Activated CD4-positive, alpha-beta T cell treated with anti-CD3 and anti-CD28 coated beads for 36 hours (primary cell): ENCODE measurements around the gene CDC42BPG. TPM values are rescaled to one million over a fixed set of nuclear protein-coding genes. Genes with fewer than 3 reads are reported as not detected.
"Not testable (repeated sequence)": the region's sequence is repeated elsewhere in the genome, so short reads cannot be mapped to it uniquely, and the experiment has no call there.

Experiments
- ATAC-seq: fragments of 200-7000 bp; cut with Tn5 transposase; one replicate; pipeline ENCODE4 v1.10.0; 2021; ENCODE audit warnings: mild to moderate bottlenecking, moderate library complexity
- CTCF ChIA-PET: fragments of 350-600 bp; sonication (Branson Sonifier 250); formaldehyde crosslinking; loops from one replicate; lab custom pipeline; 2021; ENCODE audit warnings: antibody characterized with exemption; lab: Charles Lee
- POLR2A ChIA-PET: fragments of 350-600 bp; sonication (Branson Sonifier 250); formaldehyde crosslinking; loops from one replicate; lab custom pipeline; 2021; ENCODE audit warnings: antibody characterized with exemption, inconsistent platforms; lab: Charles Lee
- DNase-seq: peaks from one replicate; pipeline ENCODE4 v3.0.0-alpha.2; 2020
- H3K27ac Mint-ChIP-seq: one replicate; pipeline ENCODE4 v1.8.0; 2021; ENCODE audit warnings: mixed read lengths
- H3K27me3 Mint-ChIP-seq: one replicate; pipeline ENCODE4 v1.8.0; 2021; ENCODE audit warnings: mixed read lengths
- H3K36me3 Mint-ChIP-seq: one replicate; pipeline ENCODE4 v1.8.0; 2021; ENCODE audit warnings: low read depth, mixed read lengths
- H3K4me1 Mint-ChIP-seq: one replicate; pipeline ENCODE4 v1.8.0; 2021; ENCODE audit warnings: mixed read lengths
- H3K4me3 Mint-ChIP-seq: one replicate; pipeline ENCODE4 v1.8.0; 2021; ENCODE audit warnings: mild to moderate bottlenecking, moderate library complexity, mixed read lengths
- H3K9me3 Mint-ChIP-seq: one replicate; pipeline ENCODE4 v1.8.0; 2021; ENCODE audit warnings: low read depth, mixed read lengths
- intact Hi-C, 2 experiments: fragments of 100-400 bp; cut with DNase I in 1 of 2; cut with micrococcal nuclease in 1 of 2; formaldehyde crosslinking; loops; one replicate each; pipeline versions ENCODE4 v1.14.2 to v1.15.1; 2022 to 2024; cut with DNase I, micrococcal nuclease
- total RNA-seq, 2 experiments: library from RNA; stranded (reverse); gene quantifications; one replicate each; pipeline ENCODE4 v1.2.3, GENCODE V29; 2021

CDC42BPG gene
- total RNA-seq, 2 experiments from 2014 or later: 0.28 to 0.39 TPM

GRCh38 chr11:64817476-64817875 lies 27.0 kb downstream of the CDC42BPG start:
- H3K4me1 Mint-ChIP-seq: no peaks in the 10 kb centered on the region
- H3K27ac Mint-ChIP-seq: no peak overlapping the region

GRCh38 chr11:64815433-64815832 lies 29.0 kb downstream of the CDC42BPG start:
- DNase-seq, POLR2A ChIA-PET, intact Hi-C loops, H3K9me3 Mint-ChIP-seq, H3K4me1 Mint-ChIP-seq, H3K4me3 Mint-ChIP-seq, ATAC-seq, H3K27ac Mint-ChIP-seq, H3K27me3 Mint-ChIP-seq, H3K36me3 Mint-ChIP-seq: not testable (repeated sequence)
- CTCF ChIA-PET: interaction anchor here (0.6 kb wide), 1 partner anchor 205 kb away, joined by 3 read pairs; no protein-coding TSS in a partner anchor

More at GRCh38 chr11:64817476-64817875, 27.0 kb downstream of the CDC42BPG start:
- no peaks in the 10 kb centered on the region for H3K9me3 Mint-ChIP-seq
- ChIA-PET CTCF (no interaction called here), POLR2A (interaction anchor here (0.6 kb wide), 1 partner anchor 9 kb away, joined by 4 read pairs; no protein-coding TSS in a partner anchor)
- H3K27me3 Mint-ChIP-seq: no peaks in the 10 kb centered on the region
- H3K4me3 Mint-ChIP-seq: no peak overlapping the region
- H3K36me3 Mint-ChIP-seq: no peaks in the 10 kb centered on the region
- intact Hi-C loops: no loop called here
- DNase-seq: no peak
- ATAC-seq: no peak

- ChIA-PET POLR2A (interaction anchor here (0.5 kb wide), 1 partner anchor 607 kb away, joined by 3 read pairs; no protein-coding TSS in a partner anchor), CTCF (no interaction called here)
- intact Hi-C loops: no loop called here
- Mint-ChIP-seq H3K4me1 (peaks cover 6% of the 10 kb centered on the region), H3K9me3 (no peaks in the 10 kb centered on the region), H3K27me3 (no peaks in the 10 kb centered on the region), H3K4me3 (no peak overlapping the region), H3K36me3 (peaks cover under 1% of the 10 kb centered on the region), H3K27ac (no peak overlapping the region)
- no peak for ATAC-seq
- no peak for DNase-seq
Observed at GRCh38 chr11:64814712-64815187, 29.7 kb downstream of the CDC42BPG start.

GRCh38 chr11:64813826-64814225 lies 30.6 kb downstream of the CDC42BPG start:
- ChIA-PET POLR2A (no interaction called here), CTCF (interaction anchor here (0.5 to 1.2 kb wide), 2 partner anchors 26 to 898 kb away, joined by 3 read pairs; no protein-coding TSS in a partner anchor)
- Mint-ChIP-seq H3K4me3 (no peak overlapping the region), H3K27me3 (no peaks in the 10 kb centered on the region), H3K27ac (no peak overlapping the region), H3K4me1 (peaks cover 13% of the 10 kb centered on the region), H3K9me3 (no peaks in the 10 kb centered on the region), H3K36me3 (peaks cover 3% of the 10 kb centered on the region)
- ATAC-seq: no peak
- intact Hi-C loops: no loop called here
- no peak for DNase-seq

GRCh38 chr11:64810891-64811272 lies 33.6 kb downstream of the CDC42BPG start:
- Mint-ChIP-seq H3K4me3 (peak overlapping the region; percentile 93), H3K9me3 (no peaks in the 10 kb centered on the region), H3K27ac (peak overlapping the region; percentile 85), H3K27me3 (no peaks in the 10 kb centered on the region), H3K4me1 (peaks cover 21% of the 10 kb centered on the region), H3K36me3 (peaks cover 7% of the 10 kb centered on the region)
- peak; percentile 43 for ATAC-seq
- intact Hi-C loops: loop anchor here (1.0 to 2.0 kb wide), 10 partner anchors 32 to 306 kb away; partner anchors contain the start of genes ATG2A (in 1 of the 2), CDCA5 (in 1 of the 2), EHD1 (in 1 of the 2) and PPP2R5B (in 1 of the 2)
- POLR2A ChIA-PET: interaction anchor here (0.6 to 1.1 kb wide), 7 partner anchors 16 to 762 kb away, joined by 3 to 7 read pairs (median 3); partner anchors contain the start of genes FAM89B and SF1
- CTCF ChIA-PET: interaction anchor here (0.6 to 1.8 kb wide), 7 partner anchors 13 to 219 kb away, joined by 3 to 7 read pairs (median 4); partner anchors contain the start of genes CDC42BPG and SF1
- no peak for DNase-seq

- peaks cover 21% of the 10 kb centered on the region for H3K4me1 Mint-ChIP-seq
- ATAC-seq (peak; percentile 95), DNase-seq (peak; percentile 92)
- no peaks in the 10 kb centered on the region for H3K9me3 Mint-ChIP-seq
- H3K4me3 Mint-ChIP-seq: peak within 1 kb of the TSS; percentile 93
- POLR2A ChIA-PET: interaction anchor here (0.6 to 1.1 kb wide), 7 partner anchors 16 to 762 kb away, joined by 3 to 7 read pairs (median 3); partner anchors contain the start of genes FAM89B and SF1
- H3K27ac Mint-ChIP-seq: peak within 1 kb of the TSS; percentile 85
- no peaks in the 10 kb centered on the region for H3K27me3 Mint-ChIP-seq
- CTCF ChIA-PET: interaction anchor here (0.7 to 1.8 kb wide), 7 partner anchors 14 to 38 kb away, joined by 3 to 7 read pairs (median 4); partner anchors contain the start of genes CDC42BPG and SF1
- intact Hi-C loops: loop anchor here (1.0 to 2.0 kb wide), 10 partner anchors 32 to 307 kb away; partner anchors contain the start of genes ATG2A (in 1 of the 2), CDCA5 (in 1 of the 2), EHD1 (in 1 of the 2) and PPP2R5B (in 1 of the 2)
- peaks cover 10% of the 10 kb centered on the region for H3K36me3 Mint-ChIP-seq
Observed at GRCh38 chr11:64810271-64810890, 34.1 kb downstream of the CDC42BPG start, which contains the start of gene MEN1. Gene MEN1 (minus strand): TSS chr11:64810551. CDS start chr11:64810109, 442 bp downstream.

GRCh38 chr11:64809781-64810241 lies 34.6 kb downstream of the CDC42BPG start:
- intact Hi-C loops: loop anchor here (1.0 to 2.0 kb wide), 10 partner anchors 31 to 307 kb away; partner anchors contain the start of genes ATG2A (in 1 of the 2), CDCA5 (in 1 of the 2), EHD1 (in 1 of the 2) and PPP2R5B (in 1 of the 2)
- Mint-ChIP-seq H3K27me3 (no peaks in the 10 kb centered on the region), H3K4me3 (peak overlapping the region; percentile 93), H3K36me3 (peaks cover 11% of the 10 kb centered on the region), H3K9me3 (no peaks in the 10 kb centered on the region), H3K4me1 (peaks cover 21% of the 10 kb centered on the region), H3K27ac (peak overlapping the region; percentile 85)
- CTCF ChIA-PET: interaction anchor here (1.0 to 1.8 kb wide), 4 partner anchors 16 to 39 kb away, joined by 3 to 7 read pairs (median 4); partner anchors contain the start of gene CDC42BPG
- ATAC-seq (peak; percentile 2), DNase-seq (peak; percentile 53)
- POLR2A ChIA-PET: interaction anchor here (0.7 kb wide), 1 partner anchor 494 kb away, joined by 4 read pairs; no protein-coding TSS in a partner anchor

GRCh38 chr11:64805481-64805880 lies 39.0 kb downstream of the CDC42BPG start:
- no peaks in the 10 kb centered on the region for H3K27me3 Mint-ChIP-seq
- ChIA-PET CTCF (interaction anchor here (0.8 kb wide), 1 partner anchor 18 kb away, joined by 3 read pairs; no protein-coding TSS in a partner anchor), POLR2A (interaction anchor here (0.6 kb wide), 1 partner anchor 166 kb away, joined by 3 read pairs; the partner anchor contains the start of gene MAJIN)

GRCh38 chr11:64804346-64805210 lies 39.9 kb downstream of the CDC42BPG start:
- ChIA-PET POLR2A (no interaction called here), CTCF (interaction anchor here (0.7 to 1.4 kb wide), 3 partner anchors 17 to 194 kb away, joined by 3 read pairs; no protein-coding TSS in a partner anchor)
- H3K9me3 Mint-ChIP-seq: no peaks in the 10 kb centered on the region
- H3K4me1 Mint-ChIP-seq: peaks cover 28% of the 10 kb centered on the region
- DNase-seq (peak; percentile 45), ATAC-seq (no peak)
- no peaks in the 10 kb centered on the region for H3K27me3 Mint-ChIP-seq
- no peak overlapping the region for H3K27ac Mint-ChIP-seq
- intact Hi-C loops: loop anchor here in 1 of 2 experiments (5.0 kb wide), 1 partner anchor 458 kb away; the partner anchor contains the start of gene POLA2
- H3K36me3 Mint-ChIP-seq: peaks cover 16% of the 10 kb centered on the region
- H3K4me3 Mint-ChIP-seq: peak overlapping the region; percentile 75

More at GRCh38 chr11:64805481-64805880, 39.0 kb downstream of the CDC42BPG start:
- Mint-ChIP-seq H3K36me3 (peaks cover 17% of the 10 kb centered on the region), H3K4me1 (peaks cover 30% of the 10 kb centered on the region), H3K9me3 (no peaks in the 10 kb centered on the region), H3K4me3 (no peak overlapping the region), H3K27ac (no peak overlapping the region)
- no peak for DNase-seq
- intact Hi-C loops: no loop called here
- ATAC-seq: no peak

- ChIA-PET POLR2A (no interaction called here), CTCF (interaction anchor here (0.5 to 1.4 kb wide), 3 partner anchors 40 to 458 kb away, joined by 3 read pairs; partner anchors contain the start of gene POLA2)
- peak overlapping the region; percentile 90 for H3K27ac Mint-ChIP-seq
- ATAC-seq: peak; percentile 15
- peaks cover 25% of the 10 kb centered on the region for H3K4me1 Mint-ChIP-seq
- intact Hi-C loops: loop anchor here (1.0 to 5.0 kb wide), 9 partner anchors 25 to 563 kb away; partner anchors contain the start of genes ATG2A (in 1 of the 2), CDCA5 (in 1 of the 2), EHD1 (in 1 of the 2) and FAU (in 1 of the 2)
- peaks cover 19% of the 10 kb centered on the region for H3K36me3 Mint-ChIP-seq
- H3K4me3 Mint-ChIP-seq: peak overlapping the region; percentile 75
- no peak for DNase-seq
- no peaks in the 10 kb centered on the region for H3K9me3 Mint-ChIP-seq
- H3K27me3 Mint-ChIP-seq: no peaks in the 10 kb centered on the region
Observed at GRCh38 chr11:64803846-64804345, 40.6 kb downstream of the CDC42BPG start.
